Osteocyte (in vitro differentiated cells): ENCODE results near the gene GRIA1. TPM values are rescaled to one million over a fixed set of nuclear protein-coding genes. Genes with fewer than 3 reads are reported as not detected.

Source experiments
- DNase-seq: peaks from one replicate; pipeline ENCODE4 v3.0.0; 2021; ENCODE audit warnings: mixed read lengths; ENCODE audit not compliant: unreplicated experiment; ENCODE audit errors: extremely low spot score
- H3K27ac Mint-ChIP-seq: one replicate; pipeline ENCODE4 v1.8.0; 2021; ENCODE audit warnings: mild to moderate bottlenecking, mixed read lengths; ENCODE audit not compliant: unreplicated experiment
- H3K27me3 Mint-ChIP-seq: one replicate; pipeline ENCODE4 v1.8.0; 2021; ENCODE audit warnings: mixed read lengths; ENCODE audit not compliant: unreplicated experiment
- H3K36me3 Mint-ChIP-seq: one replicate; pipeline ENCODE4 v1.8.0; 2021; ENCODE audit warnings: mixed read lengths; ENCODE audit not compliant: unreplicated experiment
- H3K4me1 Mint-ChIP-seq: one replicate; pipeline ENCODE4 v1.8.0; 2021; ENCODE audit warnings: mixed read lengths; ENCODE audit not compliant: unreplicated experiment
- H3K4me3 Mint-ChIP-seq: one replicate; pipeline ENCODE4 v1.8.0; 2021; ENCODE audit warnings: mild to moderate bottlenecking, moderate library complexity, mixed read lengths; ENCODE audit not compliant: unreplicated experiment
- H3K9me3 Mint-ChIP-seq: one replicate; pipeline ENCODE4 v1.8.0; 2021; ENCODE audit warnings: mixed read lengths; ENCODE audit not compliant: unreplicated experiment
- long read RNA-seq: library from polyadenylated mRNA; unstranded; transcript quantifications from one replicate; pipeline ENCODE4 v2.0.0, GENCODE V29; 2021
- total RNA-seq: library from RNA; stranded (reverse); gene quantifications from 2 replicates; pipeline ENCODE4 v1.2.1, GENCODE V29; 2021
- TF ChIP-seq, protein P1 (sequence below): fragments of 200-600 bp; sonication (generic); IDR thresholded peaks from 2 replicates; pipeline ENCODE4 v1.5.0; 2021; ENCODE audit warnings: antibody characterized with exemption, mild to moderate bottlenecking, moderate library complexity

The GRIA1 gene
- 48.1 and 48.8 TPM in 2 replicates for total RNA-seq
- long read RNA-seq, full-length matches to known transcripts: 53 of 186 reads
- long read RNA-seq, partial matches to known transcripts: 94 of 186 reads
- long read RNA-seq, other reads (novel, unspliced or antisense): 39 of 186 reads

DNA sequence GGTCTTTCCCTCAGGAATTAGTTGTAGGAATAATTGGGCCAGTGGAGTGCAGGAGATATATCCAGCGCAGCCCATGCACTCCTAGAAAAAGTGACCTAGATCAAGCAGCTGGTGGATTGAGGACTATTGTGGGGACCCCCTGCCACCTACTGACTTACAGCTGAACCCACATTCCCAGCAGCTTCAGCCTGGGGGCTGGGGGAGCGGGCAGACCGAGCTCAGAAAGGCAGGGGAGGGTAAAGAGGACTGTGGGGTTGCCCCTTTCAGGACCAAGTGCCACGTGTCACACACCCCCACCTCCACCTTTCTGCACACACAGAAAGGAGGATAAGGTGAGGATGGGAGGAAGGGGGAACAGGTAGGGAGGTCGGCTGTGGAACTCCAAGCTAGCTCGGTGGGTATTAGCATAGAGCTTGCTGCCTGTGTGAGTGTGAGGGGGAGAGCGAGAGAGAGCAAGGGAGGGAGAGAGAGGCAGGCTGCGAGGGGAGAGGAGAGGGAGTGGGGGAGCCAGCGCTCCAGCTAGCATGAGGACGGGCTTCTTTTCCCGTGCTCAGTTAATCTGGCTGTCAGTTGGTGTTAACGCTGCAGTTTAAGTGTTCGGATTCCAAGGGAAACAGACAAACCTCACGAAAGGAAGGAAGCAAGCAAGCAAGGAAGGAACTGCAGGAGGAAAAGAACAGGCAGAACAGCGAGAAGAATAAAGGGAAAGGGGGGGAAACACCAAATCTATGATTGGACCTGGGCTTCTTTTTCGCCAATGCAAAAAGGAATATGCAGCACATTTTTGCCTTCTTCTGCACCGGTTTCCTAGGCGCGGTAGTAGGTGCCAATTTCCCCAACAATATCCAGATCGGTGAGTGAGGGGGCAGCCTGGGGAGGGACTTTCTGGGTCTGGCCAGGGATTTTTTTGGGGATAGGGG, at the start of gene GRIA1:
Gene GRIA1 (plus strand): TSS at position 553 of the 920 bp plus-strand sequence.
- peak within 1 kb of the TSS; percentile 56 for H3K27ac Mint-ChIP-seq
- no peaks in the 10 kb centered on the region for H3K36me3 Mint-ChIP-seq
- H3K27me3 Mint-ChIP-seq: no peaks in the 10 kb centered on the region
- peak within 1 kb of the TSS; percentile 88 for H3K4me3 Mint-ChIP-seq
- no peaks in the 10 kb centered on the region for H3K9me3 Mint-ChIP-seq
- H3K4me1 Mint-ChIP-seq: peaks cover 60% of the 10 kb centered on the region
- DNase-seq: no peak
- TF ChIP-seq, protein P1, sequence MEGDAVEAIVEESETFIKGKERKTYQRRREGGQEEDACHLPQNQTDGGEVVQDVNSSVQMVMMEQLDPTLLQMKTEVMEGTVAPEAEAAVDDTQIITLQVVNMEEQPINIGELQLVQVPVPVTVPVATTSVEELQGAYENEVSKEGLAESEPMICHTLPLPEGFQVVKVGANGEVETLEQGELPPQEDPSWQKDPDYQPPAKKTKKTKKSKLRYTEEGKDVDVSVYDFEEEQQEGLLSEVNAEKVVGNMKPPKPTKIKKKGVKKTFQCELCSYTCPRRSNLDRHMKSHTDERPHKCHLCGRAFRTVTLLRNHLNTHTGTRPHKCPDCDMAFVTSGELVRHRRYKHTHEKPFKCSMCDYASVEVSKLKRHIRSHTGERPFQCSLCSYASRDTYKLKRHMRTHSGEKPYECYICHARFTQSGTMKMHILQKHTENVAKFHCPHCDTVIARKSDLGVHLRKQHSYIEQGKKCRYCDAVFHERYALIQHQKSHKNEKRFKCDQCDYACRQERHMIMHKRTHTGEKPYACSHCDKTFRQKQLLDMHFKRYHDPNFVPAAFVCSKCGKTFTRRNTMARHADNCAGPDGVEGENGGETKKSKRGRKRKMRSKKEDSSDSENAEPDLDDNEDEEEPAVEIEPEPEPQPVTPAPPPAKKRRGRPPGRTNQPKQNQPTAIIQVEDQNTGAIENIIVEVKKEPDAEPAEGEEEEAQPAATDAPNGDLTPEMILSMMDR: peak; percentile 25

DNA sequence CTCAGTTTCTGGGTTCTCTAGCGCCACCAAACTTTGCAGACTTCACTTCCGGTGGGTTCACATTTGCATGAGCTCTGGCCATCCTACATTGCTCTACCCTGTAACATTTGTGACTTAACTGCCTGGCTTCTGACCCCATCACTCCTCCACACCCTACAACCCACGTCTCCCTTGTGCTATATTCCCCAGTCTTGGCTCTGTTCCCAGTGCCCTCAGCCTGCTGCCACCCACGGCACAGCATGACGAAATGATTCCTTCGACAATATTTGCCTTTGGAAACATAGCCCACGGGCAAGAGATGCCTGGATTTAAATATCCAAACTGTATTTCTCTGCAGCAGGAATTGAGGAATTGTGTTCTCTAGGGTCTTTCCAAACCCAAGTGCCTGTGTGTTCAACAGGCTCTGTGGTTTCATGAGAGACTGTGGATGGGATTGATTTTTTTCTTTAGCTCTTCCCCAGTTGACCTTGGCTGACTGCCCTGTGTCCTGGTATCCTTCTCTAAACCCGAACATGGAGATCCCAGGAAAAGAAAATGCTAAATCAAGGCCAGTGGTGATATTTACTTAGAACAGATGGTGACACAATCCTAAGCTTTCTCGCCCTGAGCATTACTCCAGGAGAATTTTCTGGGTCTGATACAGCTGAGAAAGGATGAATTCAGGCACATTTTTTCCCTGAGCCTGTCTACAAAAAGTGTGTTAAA, 44.4 kb upstream of the GRIA1 start:
- H3K27me3 Mint-ChIP-seq: peaks cover 2% of the 10 kb centered on the region
- no peaks in the 10 kb centered on the region for H3K9me3 Mint-ChIP-seq
- H3K27ac Mint-ChIP-seq: peak overlapping the region; percentile 85
- DNase-seq: peak; percentile 87
- TF ChIP-seq, protein P1: peak; percentile 28
- H3K4me3 Mint-ChIP-seq: peak overlapping the region; percentile 3
- no peaks in the 10 kb centered on the region for H3K36me3 Mint-ChIP-seq
- H3K4me1 Mint-ChIP-seq: peaks cover 38% of the 10 kb centered on the region

DNA sequence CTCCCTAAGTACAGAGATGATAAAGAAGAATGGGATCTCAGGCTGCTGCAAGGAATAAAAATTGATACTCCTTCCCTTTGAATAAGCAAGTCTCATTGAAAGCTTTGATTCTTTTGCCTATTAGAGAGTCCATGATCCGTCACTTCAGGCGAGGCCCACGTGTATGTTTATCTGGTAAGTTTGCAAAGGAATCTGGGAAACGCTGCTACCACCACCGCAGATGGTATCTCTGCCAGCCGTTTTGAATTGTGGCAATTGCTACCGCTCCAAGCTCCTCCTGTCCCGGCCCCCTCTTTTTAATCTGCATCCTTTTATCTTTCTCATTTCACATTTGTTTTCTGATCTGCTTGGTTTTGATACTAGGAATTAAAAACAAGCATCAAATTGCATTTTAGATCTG, 42.9 kb upstream of the GRIA1 start:
- H3K4me3 Mint-ChIP-seq: no peak overlapping the region
- DNase-seq: no peak
- no peaks in the 10 kb centered on the region for H3K36me3 Mint-ChIP-seq
- H3K4me1 Mint-ChIP-seq: peaks cover 27% of the 10 kb centered on the region
- H3K9me3 Mint-ChIP-seq: no peaks in the 10 kb centered on the region
- TF ChIP-seq, protein P1: no peak
- no peaks in the 10 kb centered on the region for H3K27me3 Mint-ChIP-seq
- H3K27ac Mint-ChIP-seq: no peak overlapping the region

DNA sequence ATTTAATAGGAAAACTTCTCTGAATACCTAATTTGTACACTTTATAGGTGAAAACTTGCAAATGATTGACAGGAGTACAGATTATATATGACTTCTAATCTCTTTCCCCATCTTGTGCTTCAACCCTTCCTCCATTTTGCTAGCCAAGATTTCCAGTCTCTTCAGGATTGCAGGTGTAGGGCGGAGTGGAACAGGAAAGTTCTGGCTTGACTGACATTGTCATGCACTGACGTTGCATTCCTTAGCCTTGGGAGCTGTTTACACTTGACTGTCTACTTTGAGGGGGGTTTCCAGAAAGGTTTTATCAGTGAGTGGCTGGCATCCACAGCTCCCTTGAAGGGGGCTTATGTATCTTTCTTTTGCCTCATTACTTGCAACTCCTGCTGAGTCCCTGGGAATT, 34.1 kb upstream of the GRIA1 start:
- Mint-ChIP-seq H3K27me3 (no peaks in the 10 kb centered on the region), H3K9me3 (no peaks in the 10 kb centered on the region), H3K4me3 (no peak overlapping the region), H3K36me3 (no peaks in the 10 kb centered on the region), H3K4me1 (peaks cover 3% of the 10 kb centered on the region), H3K27ac (no peak overlapping the region)
- TF ChIP-seq, protein P1: no peak
- DNase-seq: no peak

DNA sequence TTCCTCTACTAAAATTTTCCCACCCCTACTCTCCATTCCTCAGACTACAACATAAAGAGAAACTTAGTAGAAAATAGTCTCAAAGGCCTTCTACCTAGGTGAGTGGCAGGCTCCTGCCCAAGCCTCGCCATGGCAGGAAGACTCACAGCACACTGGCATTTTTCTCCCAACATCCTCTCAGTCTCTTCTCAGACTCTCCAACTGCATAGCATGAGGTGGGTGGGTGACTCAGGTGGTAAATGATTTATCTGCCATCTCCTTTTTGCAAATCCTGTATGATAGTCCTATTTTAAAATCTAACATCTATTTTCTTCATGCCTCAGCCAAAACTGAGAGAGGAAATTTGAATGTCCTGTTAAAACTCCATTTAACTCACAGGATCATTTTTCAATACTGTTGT, 33.5 kb upstream of the GRIA1 start:
- Mint-ChIP-seq H3K9me3 (no peaks in the 10 kb centered on the region), H3K27ac (no peak overlapping the region), H3K4me3 (no peak overlapping the region), H3K36me3 (no peaks in the 10 kb centered on the region), H3K27me3 (no peaks in the 10 kb centered on the region), H3K4me1 (peaks cover 3% of the 10 kb centered on the region)
- no peak for DNase-seq
- TF ChIP-seq, protein P1: no peak
